Endothelial cell of umbilical vein (primary cell): Measurements from ENCODE around the gene NLRP4. TPM values are rescaled to one million over a fixed set of nuclear protein-coding genes. Genes with fewer than 3 reads are reported as not detected.

ENCODE experiments used
- BruUV-seq: library from RNA; stranded (reverse); fragments of 400-500 nt; replicated peaks from 2 replicates; lab custom pipeline; 2021; lab: Mats Ljungman, UMichigan
- CTCF ChIA-PET: fragments of 300-600, 350-600 bp; sonication (Branson Sonifier 250); formaldehyde crosslinking; loops from one replicate; lab custom pipeline; 2021; ENCODE audit warnings: antibody characterized with exemption, inconsistent platforms; lab: Charles Lee
- POLR2A ChIA-PET: fragments of 300-600, 350-600 bp; sonication (Branson Sonifier 250); formaldehyde crosslinking; loops from one replicate; lab custom pipeline; 2021; ENCODE audit warnings: antibody characterized with exemption, inconsistent platforms; lab: Charles Lee
- DNase-seq: peaks from one replicate; pipeline ENCODE4 v3.0.0-alpha.2; 2011; ENCODE audit warnings: low read depth, low spot score
- FAIRE-seq: peaks from 2 replicates; lab custom pipeline; 2011; peaks lifted over from hg19 to GRCh38; lab: Jason Lieb, UNC
- H2AFZ ChIP-seq: 2 replicates; pipeline ENCODE4 v1.6.0; 2012; ENCODE audit warnings: low read depth, low read length, control low read depth, inconsistent platforms
- H3K27ac ChIP-seq: 2 replicates; pipeline ENCODE4 v1.5.1; 2011; ENCODE audit warnings: low read depth, mild to moderate bottlenecking, control low read depth, low read length, moderate library complexity; ENCODE audit not compliant: insufficient read depth
- H3K27me3 ChIP-seq, 2 experiments: 2 replicates each; pipeline versions ENCODE4 v1.6.0 to v1.6.1; 2011; ENCODE audit warnings: low read length in 2 of 2, mixed read lengths in 1 of 2; ENCODE audit not compliant: control insufficient read depth in 2 of 2, insufficient read depth in 2 of 2
- H3K36me3 ChIP-seq, 2 experiments: 2 replicates in 1 of 2; 3 replicates in 1 of 2; pipeline ENCODE4 v1.5.1; 2011; ENCODE audit warnings: low read length in 2 of 2, mild to moderate bottlenecking in 1 of 2, moderate library complexity in 1 of 2; ENCODE audit not compliant: control insufficient read depth in 2 of 2, insufficient read depth in 2 of 2; ENCODE audit errors: extremely low read depth in 1 of 2
- H3K4me1 ChIP-seq: 3 replicates; pipeline ENCODE4 v1.5.1; 2011; ENCODE audit warnings: mild to moderate bottlenecking, low read length; ENCODE audit not compliant: control insufficient read depth, insufficient read depth; ENCODE audit errors: extremely low read depth
- H3K4me2 ChIP-seq: 2 replicates; pipeline ENCODE4 v1.6.1; 2011; ENCODE audit warnings: low read length, control low read depth, mixed read lengths; ENCODE audit not compliant: insufficient read depth
- H3K4me3 ChIP-seq, 3 experiments: fragments of 200-600 bp in 1 of 3; sonication (generic), shearing (Covaris generic) in 1 of 3; replicated peaks in 1 of 3; 2 replicates each; pipeline ENCODE4 v1.5.1; 2011 to 2016; ENCODE audit warnings: control low read depth in 3 of 3, low read length in 3 of 3, mild to moderate bottlenecking in 2 of 3, inconsistent platforms in 1 of 3, low read depth in 1 of 3, moderate library complexity in 1 of 3; ENCODE audit not compliant: insufficient read depth in 1 of 3
- H3K79me2 ChIP-seq: 2 replicates; pipeline ENCODE4 v1.6.0; 2012; ENCODE audit warnings: low read length, inconsistent platforms; ENCODE audit not compliant: control insufficient read depth, insufficient read depth
- H3K9ac ChIP-seq: replicated peaks from 2 replicates; pipeline ENCODE3; 2011; ENCODE audit warnings: low read length, control low read depth; ENCODE audit not compliant: insufficient read depth; ENCODE audit errors: extremely low read depth
- H3K9me1 ChIP-seq: replicated peaks from 3 replicates; pipeline ENCODE4 v1.6.0; 2011; ENCODE audit warnings: mild to moderate bottlenecking, low read length; ENCODE audit not compliant: control insufficient read depth, insufficient read depth; ENCODE audit errors: extremely low read depth
- H3K9me3 ChIP-seq: replicated peaks from 2 replicates; pipeline ENCODE4 v1.5.1; 2012; ENCODE audit warnings: low read length, inconsistent platforms; ENCODE audit not compliant: control insufficient read depth, insufficient read depth
- H4K20me1 ChIP-seq: replicated peaks from 2 replicates; pipeline ENCODE3; 2011; ENCODE audit warnings: mild to moderate bottlenecking, low read length; ENCODE audit not compliant: control insufficient read depth, insufficient read depth; ENCODE audit errors: extremely low read depth
- EZH2 ChIP-seq: IDR thresholded peaks from 2 replicates; pipeline ENCODE4 v1.6.1; 2012; ENCODE audit warnings: borderline replicate concordance, low read depth, mild to moderate bottlenecking, moderate library complexity, low read length, inconsistent platforms; ENCODE audit not compliant: severe bottlenecking
- FOS ChIP-seq: IDR thresholded peaks from 2 replicates; pipeline ENCODE4 v1.6.1; 2011; ENCODE audit warnings: mild to moderate bottlenecking, low read length, moderate library complexity, borderline replicate concordance; ENCODE audit not compliant: insufficient read depth
- GATA2 ChIP-seq: IDR thresholded peaks from 2 replicates; pipeline ENCODE4 v1.7.0; 2011; ENCODE audit warnings: low read depth, mild to moderate bottlenecking, moderate library complexity, mixed read lengths, low read length; ENCODE audit not compliant: insufficient read length, insufficient read depth
- MYC ChIP-seq: IDR thresholded peaks from one replicate; pipeline ENCODE4 v1.6.1; 2011; ENCODE audit warnings: mild to moderate bottlenecking, low read depth, low read length
- POLR2AphosphoS5 ChIP-seq: IDR thresholded peaks from 2 replicates; pipeline ENCODE4 v1.6.1; 2012; ENCODE audit warnings: low read depth, mild to moderate bottlenecking, control low read depth, low read length, moderate library complexity; ENCODE audit not compliant: insufficient read depth
- dilution Hi-C: fragments of 300-500 bp; cut with MboI; formaldehyde crosslinking; loops from one replicate; pipeline ENCODE4 v1.15.0; 2019; ENCODE audit warnings: low sequenced_read_pairs; ENCODE audit not compliant: extremely low pct_ligation_motif_present
- intact Hi-C: fragments of 100-400 bp; cut with micrococcal nuclease; formaldehyde crosslinking; loops from one replicate; pipeline ENCODE4 v1.10.0; 2022
- polyA plus RNA-seq, 4 experiments: library from polyadenylated mRNA; depleted of rRNA in 3 of 4; stranded (reverse) in 3 of 4; unstranded in 1 of 4; fragments of >200 nt; gene quantifications; 2 replicates each; pipeline versions ENCODE4 v1.2.1 to v1.2.3, GENCODE V29; 2011 to 2012; ENCODE audit warnings: missing spikeins in 1 of 4
- total RNA-seq: library from RNA; stranded (reverse); gene quantifications from 2 replicates; pipeline ENCODE4 v1.2.3, GENCODE V29; 2021
- TF ChIP-seq, protein P1 (sequence below): IDR thresholded peaks from 2 replicates; pipeline ENCODE4 v1.6.1; 2011; ENCODE audit not compliant: insufficient read depth, insufficient read length
- TF ChIP-seq, protein P2 (sequence below), 2 donors: IDR thresholded peaks; 1 replicate in 1 of 2; 2 replicates in 1 of 2; pipeline ENCODE4 v1.5.1; 2011; ENCODE audit warnings: low read length in 2 of 2, mild to moderate bottlenecking in 2 of 2, moderate library complexity in 2 of 2, control low read depth in 1 of 2, inconsistent platforms in 1 of 2, low read depth in 1 of 2; ENCODE audit not compliant: insufficient read depth in 1 of 2; ENCODE audit errors: extremely low read depth in 1 of 2

The NLRP4 gene
- total and polyA plus RNA-seq, 2 donors (not counting 3 experiments of a cell fraction or from before 2014, with no cell fraction given), result not detected

GRCh38 chr19:55870736-55871135 is 34.4 kb downstream of the NLRP4 start:
- H3K4me1 ChIP-seq, result no peaks in the 10 kb centered on the region
- POLR2A ChIA-PET, result no interaction called here
- TF ChIP-seq EZH2 (no peak), MYC (no peak)
- TF ChIP-seq, protein P1, sequence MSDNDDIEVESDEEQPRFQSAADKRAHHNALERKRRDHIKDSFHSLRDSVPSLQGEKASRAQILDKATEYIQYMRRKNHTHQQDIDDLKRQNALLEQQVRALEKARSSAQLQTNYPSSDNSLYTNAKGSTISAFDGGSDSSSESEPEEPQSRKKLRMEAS, result no peak
- TF ChIP-seq, protein P2, sequence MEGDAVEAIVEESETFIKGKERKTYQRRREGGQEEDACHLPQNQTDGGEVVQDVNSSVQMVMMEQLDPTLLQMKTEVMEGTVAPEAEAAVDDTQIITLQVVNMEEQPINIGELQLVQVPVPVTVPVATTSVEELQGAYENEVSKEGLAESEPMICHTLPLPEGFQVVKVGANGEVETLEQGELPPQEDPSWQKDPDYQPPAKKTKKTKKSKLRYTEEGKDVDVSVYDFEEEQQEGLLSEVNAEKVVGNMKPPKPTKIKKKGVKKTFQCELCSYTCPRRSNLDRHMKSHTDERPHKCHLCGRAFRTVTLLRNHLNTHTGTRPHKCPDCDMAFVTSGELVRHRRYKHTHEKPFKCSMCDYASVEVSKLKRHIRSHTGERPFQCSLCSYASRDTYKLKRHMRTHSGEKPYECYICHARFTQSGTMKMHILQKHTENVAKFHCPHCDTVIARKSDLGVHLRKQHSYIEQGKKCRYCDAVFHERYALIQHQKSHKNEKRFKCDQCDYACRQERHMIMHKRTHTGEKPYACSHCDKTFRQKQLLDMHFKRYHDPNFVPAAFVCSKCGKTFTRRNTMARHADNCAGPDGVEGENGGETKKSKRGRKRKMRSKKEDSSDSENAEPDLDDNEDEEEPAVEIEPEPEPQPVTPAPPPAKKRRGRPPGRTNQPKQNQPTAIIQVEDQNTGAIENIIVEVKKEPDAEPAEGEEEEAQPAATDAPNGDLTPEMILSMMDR (IDR thresholded peaks at IDR 0.05; ENCODE audit: extremely low read depth in 1 of 2, insufficient read depth in 1 of 2, low read depth in 1 of 2, low read length in 2 of 2), result no peak
- no peaks in the 10 kb centered on the region for H3K36me3 ChIP-seq
- no peak overlapping the region for H3K4me2 ChIP-seq
- peaks cover 7% of the 10 kb centered on the region for H3K9me3 ChIP-seq
- BruUV-seq, result no TSS peak
- H3K27ac ChIP-seq, result no peak overlapping the region
- no peaks in the 10 kb centered on the region for H3K79me2 ChIP-seq
- no peak overlapping the region for H3K4me3 ChIP-seq
- intact Hi-C loops, result no loop called here
- no peaks in the 10 kb centered on the region for H3K27me3 ChIP-seq
- CTCF ChIA-PET, result no interaction called here
- DNase-seq, result no peak
- no peak overlapping the region for H3K9ac ChIP-seq
- no peaks in the 10 kb centered on the region for H4K20me1 ChIP-seq
- FAIRE-seq, result no peak
- dilution Hi-C loops, result no loop called here
- no peaks in the 10 kb centered on the region for H3K9me1 ChIP-seq
- H2AFZ ChIP-seq, result no peak overlapping the region

GRCh38 chr19:55877211-55877610 is 40.9 kb downstream of the NLRP4 start:
- Histone ChIP-seq H4K20me1 (no peaks in the 10 kb centered on the region), H3K9me3 (peaks cover 7% of the 10 kb centered on the region), H3K36me3 (no peaks in the 10 kb centered on the region), H3K27me3 (no peaks in the 10 kb centered on the region), H3K4me1 (no peaks in the 10 kb centered on the region), H3K79me2 (no peaks in the 10 kb centered on the region), H3K4me3 (no peak overlapping the region), H3K9me1 (no peaks in the 10 kb centered on the region), H3K9ac (no peak overlapping the region), H2AFZ (no peak overlapping the region), H3K27ac (no peak overlapping the region), H3K4me2 (no peak overlapping the region)
- CTCF ChIA-PET, result no interaction called here
- DNase-seq, result no peak
- no TSS peak for BruUV-seq
- POLR2A ChIA-PET, result no interaction called here
- TF ChIP-seq POLR2AphosphoS5, result no peak
- no peak for TF ChIP-seq FOS
- no peak for TF ChIP-seq GATA2
- dilution Hi-C loops, result no loop called here
- no peak for FAIRE-seq
- intact Hi-C loops, result no loop called here
